Omental fat pad (tissue), 4 donors: Measurements from ENCODE around the gene ZFR2. TPM values are rescaled to one million over a fixed set of nuclear protein-coding genes. Genes with fewer than 3 reads are reported as not detected.

ENCODE experiments used
- ATAC-seq: fragments of 150-250 bp; one replicate; pipeline ENCODE4 v1.9.1; 2016; ENCODE audit warnings: mild to moderate bottlenecking, moderate library complexity; ENCODE audit not compliant: low FRiP score
- DNase-seq: peaks from one replicate; pipeline ENCODE4 v3.0.0-alpha.2; 2019; ENCODE audit warnings: low spot score
- total RNA-seq, 4 donors: library from RNA; depleted of rRNA; stranded (reverse); fragments of >200 nt; gene quantifications; one replicate each; pipeline ENCODE4 v1.1.0, GENCODE V29; 2016
- TF ChIP-seq, protein P1 (sequence below), 3 donors: fragments of 450-650 bp; IDR thresholded peaks; one replicate each; pipeline ENCODE4 v1.5.1; 2016 to 2017; ENCODE audit warnings: antibody characterized with exemption in 3 of 3, mild to moderate bottlenecking in 3 of 3, moderate library complexity in 2 of 3

The ZFR2 gene
- total RNA-seq, 4 donors from 2014 or later = 0.12 TPM; not detected in 3

- ATAC-seq (no peak), DNase-seq (no peak)
- TF ChIP-seq, protein P1, sequence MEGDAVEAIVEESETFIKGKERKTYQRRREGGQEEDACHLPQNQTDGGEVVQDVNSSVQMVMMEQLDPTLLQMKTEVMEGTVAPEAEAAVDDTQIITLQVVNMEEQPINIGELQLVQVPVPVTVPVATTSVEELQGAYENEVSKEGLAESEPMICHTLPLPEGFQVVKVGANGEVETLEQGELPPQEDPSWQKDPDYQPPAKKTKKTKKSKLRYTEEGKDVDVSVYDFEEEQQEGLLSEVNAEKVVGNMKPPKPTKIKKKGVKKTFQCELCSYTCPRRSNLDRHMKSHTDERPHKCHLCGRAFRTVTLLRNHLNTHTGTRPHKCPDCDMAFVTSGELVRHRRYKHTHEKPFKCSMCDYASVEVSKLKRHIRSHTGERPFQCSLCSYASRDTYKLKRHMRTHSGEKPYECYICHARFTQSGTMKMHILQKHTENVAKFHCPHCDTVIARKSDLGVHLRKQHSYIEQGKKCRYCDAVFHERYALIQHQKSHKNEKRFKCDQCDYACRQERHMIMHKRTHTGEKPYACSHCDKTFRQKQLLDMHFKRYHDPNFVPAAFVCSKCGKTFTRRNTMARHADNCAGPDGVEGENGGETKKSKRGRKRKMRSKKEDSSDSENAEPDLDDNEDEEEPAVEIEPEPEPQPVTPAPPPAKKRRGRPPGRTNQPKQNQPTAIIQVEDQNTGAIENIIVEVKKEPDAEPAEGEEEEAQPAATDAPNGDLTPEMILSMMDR (IDR thresholded peaks at IDR 0.05) = no peak
Measured at GRCh38 chr19:3803114-3803888, 65.5 kb downstream of the ZFR2 start.

GRCh38 chr19:3801412-3802096 is 67.3 kb downstream of the ZFR2 start:
- TF ChIP-seq, protein P1 (IDR thresholded peaks at IDR 0.05) = no peak
- ATAC-seq = no peak
- DNase-seq = no peak

GRCh38 chr19:3800996-3801395 is 67.8 kb downstream of the ZFR2 start:
- TF ChIP-seq, protein P1 (IDR thresholded peaks at IDR 0.05) = no peak
- no peak for DNase-seq
- ATAC-seq = no peak

- ATAC-seq = no peak
- DNase-seq = no peak
- TF ChIP-seq, protein P1 (IDR thresholded peaks at IDR 0.05) = no peak
Measured at GRCh38 chr19:3798137-3798536, 70.7 kb downstream of the ZFR2 start.

- TF ChIP-seq, protein P1 (IDR thresholded peaks at IDR 0.05) = no peak
Measured at GRCh38 chr19:3796358-3796757, 72.5 kb downstream of the ZFR2 start.

DNA sequence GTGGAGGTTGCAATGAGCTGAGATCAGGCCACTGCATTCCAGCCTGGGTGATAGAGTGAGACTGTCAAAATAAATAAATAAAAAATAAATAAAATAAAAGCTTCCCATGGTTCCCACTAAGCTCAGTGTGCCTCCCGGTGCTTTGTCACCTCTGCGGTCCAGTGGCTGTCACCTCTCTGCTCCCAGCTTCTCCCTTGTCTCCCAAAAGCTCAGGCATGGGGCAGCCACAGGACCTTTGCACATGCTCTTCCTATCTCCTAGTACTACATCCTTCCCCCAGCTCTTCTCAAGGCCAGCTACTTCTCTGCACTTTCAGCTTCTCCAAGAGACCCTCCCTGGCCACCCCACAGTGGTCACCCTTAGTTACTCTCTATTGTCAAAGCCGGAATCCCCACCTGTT is 75.0 kb downstream of the ZFR2 start:
- DNase-seq (no peak), ATAC-seq (no peak)
- TF ChIP-seq, protein P1 (IDR thresholded peaks at IDR 0.05) = no peak

More at GRCh38 chr19:3796358-3796757, 72.5 kb downstream of the ZFR2 start:
- ATAC-seq (no peak), DNase-seq (no peak)
